Activated CD8-positive, alpha-beta memory T cell treated with anti-CD3 and anti-CD28 coated beads, Interleukin-2, amount 50 U/mL, for 48 hours (primary cell): ENCODE data around the gene FBXW11.
"Not testable (repeated sequence)": the region's sequence is repeated elsewhere in the genome, so short reads cannot be mapped to it uniquely, and the experiment has no call there.

Experiments
- DNase-seq: peaks from one replicate; pipeline ENCODE4 v3.0.0-alpha.2; 2020

Gene FBXW11

DNA sequence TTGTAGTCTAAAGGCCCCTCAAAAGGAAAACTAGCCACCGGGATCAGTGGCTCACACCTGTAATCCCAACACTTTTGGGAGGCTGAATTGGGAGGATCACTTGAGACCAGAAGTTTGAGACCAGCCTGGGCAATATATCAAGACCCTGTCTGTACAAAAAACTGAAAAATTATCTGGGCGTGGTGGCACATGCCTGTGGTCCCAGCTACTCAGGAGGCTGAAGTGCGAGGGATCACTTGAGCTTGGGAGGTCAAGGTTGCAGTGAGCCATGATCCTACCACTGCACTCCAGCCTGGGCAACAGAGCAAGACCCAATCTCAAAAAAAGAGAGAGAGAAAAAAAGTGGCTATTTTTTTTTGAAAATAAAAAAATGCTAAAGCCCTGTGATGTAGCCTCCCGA is 55.2 kb downstream of the FBXW11 start:
- DNase-seq: no peak

DNA sequence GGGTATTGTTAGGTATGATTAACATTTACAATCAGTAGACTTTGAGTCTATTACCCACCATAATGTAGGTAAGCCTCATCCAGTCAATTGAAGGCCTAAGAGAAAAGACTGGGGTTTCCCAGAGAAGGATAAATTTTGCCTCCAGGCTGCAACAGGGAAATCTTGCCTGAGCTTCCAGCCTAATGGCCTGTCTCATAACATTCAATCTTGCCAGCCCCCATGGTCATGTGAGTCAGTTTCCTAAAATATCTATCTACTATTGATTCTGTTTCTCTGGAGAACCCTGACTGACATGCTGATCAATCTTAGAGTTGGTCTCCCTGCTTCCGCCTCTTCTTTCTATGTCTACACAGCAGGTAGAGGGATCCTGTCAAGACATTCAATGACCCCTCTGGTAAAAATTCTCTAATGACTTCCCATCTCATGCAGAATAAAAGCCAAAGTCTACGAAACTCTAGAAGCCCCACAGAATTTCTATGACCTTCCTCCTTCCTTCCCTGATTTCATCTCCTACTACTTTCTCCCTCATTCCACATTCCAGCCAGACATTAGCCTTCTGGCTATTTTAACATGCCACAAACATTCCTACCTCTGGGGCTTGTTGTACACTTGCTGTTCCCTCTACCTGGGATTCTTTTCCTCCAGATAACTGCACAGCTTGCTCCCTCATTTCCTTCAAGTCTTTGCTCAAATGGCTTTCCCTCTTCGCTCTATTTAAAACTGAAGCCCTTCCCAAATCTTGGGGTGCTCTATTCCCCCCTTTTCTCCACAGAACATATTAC is 60.2 kb downstream of the FBXW11 start:
- DNase-seq: no peak

DNA sequence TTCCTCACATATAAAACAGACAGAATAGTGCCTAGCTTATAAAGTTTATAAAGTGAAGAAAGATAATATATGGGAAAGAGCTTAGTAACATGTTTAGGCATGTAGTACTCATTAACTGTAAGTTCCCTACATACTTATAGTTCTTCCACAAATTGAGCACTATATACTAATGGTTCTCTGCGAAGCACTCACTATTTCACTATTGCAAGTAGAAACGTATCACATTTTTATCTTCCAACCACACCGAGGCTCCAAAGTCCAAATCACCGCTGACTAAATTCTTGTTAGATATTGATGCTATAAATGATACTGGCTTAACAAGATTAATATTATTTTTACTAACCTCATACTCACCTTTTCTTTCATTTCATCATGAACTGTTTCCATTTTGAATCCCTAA is 61.0 kb downstream of the FBXW11 start:
- no peak for DNase-seq

DNA sequence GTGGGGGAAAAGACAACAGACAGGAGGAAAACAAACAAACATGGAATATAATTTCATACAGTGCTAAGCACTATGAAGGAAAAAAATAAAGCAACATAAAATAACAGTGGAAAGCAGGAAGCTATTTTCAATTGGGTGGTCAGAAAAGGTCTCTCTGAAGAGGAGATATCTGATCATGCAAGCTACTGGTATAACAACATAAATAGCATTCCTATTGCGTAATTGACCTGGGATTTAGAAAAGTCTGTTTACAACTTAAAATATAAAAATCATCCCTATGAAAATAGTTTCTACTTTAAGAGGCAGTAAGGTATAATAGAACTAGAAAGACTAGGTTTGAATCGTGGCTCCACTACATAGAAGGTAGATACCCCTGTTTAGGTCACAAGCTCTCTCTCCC is 61.4 kb downstream of the FBXW11 start:
- DNase-seq: no peak

DNA sequence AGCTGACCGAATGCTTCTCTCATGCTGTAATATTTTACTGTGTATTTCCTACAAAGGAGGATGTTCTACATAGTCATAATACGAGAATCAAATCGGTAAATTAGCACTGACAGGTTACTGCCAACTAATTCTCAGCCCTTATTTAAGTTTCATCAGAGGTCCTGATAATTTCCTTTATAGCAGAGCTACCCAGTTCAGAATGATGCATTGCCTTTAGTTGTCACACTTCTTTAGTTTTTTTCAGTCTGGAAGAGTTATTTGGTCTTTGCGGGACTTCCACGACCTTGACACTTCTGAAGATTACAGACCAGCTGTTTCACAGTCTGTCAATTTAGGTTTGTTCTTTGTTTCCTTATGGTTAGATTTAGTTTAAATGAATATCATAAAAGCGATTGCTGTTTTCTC is 64.3 kb downstream of the FBXW11 start:
- DNase-seq: not testable (repeated sequence)

DNA sequence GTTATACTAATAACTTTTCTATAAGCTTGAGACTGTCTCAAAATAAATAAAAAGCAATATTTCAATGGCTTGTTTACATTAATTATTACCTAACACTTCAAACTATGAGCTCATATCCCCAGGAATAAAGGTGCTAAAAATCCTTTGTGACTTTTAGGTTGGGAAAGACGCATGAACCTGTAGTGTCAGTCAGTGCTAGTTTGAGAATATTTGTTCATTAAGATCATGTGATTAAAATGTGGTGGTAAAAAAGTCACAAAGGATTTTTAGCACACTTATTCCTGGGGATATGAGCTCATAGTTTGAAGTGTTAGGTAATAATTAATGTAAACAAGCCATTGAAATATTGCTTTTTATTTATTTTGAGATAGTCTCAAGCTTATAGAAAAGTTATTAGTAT is 64.8 kb downstream of the FBXW11 start:
- DNase-seq: not testable (repeated sequence)

DNA sequence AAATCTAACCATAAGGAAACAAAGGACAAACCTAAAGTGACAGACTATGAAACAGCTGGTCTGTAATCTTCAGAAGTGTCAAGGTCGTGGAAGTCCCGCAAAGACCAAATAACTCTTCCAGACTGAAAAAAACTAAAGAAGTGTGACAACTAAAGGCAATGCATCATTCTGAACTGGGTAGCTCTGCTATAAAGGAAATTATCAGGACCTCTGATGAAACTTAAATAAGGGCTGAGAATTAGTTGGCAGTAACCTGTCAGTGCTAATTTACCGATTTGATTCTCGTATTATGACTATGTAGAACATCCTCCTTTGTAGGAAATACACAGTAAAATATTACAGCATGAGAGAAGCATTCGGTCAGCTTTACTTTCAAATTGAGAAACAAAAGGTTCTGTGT is 65.2 kb downstream of the FBXW11 start:
- DNase-seq: not testable (repeated sequence)

DNA sequence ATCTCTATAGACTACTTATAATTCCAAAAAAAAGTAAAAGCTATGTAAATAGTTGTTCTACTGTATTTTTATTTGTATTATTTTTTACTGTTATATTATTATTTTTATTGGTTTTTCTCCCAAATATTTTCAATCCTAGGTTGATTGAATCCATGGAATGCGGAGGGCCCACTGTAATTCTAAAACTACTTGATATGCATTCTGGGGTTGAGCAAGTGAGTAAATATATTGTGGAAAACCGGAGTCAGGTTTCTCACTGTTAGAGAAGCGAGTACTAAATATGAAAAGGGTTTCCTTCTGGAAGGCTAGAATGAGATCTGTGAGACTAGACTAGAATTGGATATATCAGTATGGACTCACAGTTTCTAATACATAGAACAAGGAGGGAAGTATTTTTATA is 66.5 kb downstream of the FBXW11 start:
- DNase-seq: no peak

DNA sequence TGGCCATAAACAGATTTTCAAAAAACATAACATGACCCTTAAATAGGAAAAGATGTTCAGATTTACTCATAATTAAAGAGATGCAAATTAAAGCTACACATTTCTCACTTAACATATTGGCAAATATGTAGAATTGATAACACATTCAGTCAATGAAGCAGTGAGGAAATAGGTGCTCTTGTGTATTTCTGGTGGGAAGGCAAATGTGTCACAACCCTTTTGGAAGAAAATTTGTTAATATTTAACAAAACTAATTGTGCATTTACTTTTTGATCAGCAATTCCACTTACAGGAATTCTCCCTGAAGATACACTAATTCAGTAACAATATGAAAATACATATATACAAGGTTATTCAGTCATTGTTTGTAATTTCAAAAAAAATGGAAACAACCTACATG is 68.1 kb downstream of the FBXW11 start:
- DNase-seq: no peak

DNA sequence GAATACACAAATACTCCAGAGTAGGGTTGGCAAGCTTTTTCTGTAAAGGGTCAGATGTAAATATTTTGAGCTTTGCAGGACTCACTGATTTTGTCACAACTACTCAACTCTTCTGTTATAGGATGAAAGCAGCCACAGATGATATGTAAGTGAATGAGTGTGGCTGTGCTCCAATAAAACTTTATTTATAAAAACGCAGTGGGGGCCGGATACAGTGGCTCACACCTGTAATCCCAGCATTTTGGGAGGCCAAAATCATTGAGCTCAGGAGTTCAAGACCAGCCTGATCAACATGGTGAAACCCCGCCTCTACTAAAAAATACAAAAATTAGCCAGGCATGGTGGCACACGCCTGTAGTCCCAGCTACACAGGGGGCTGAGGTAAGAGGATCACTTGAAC is 69.1 kb downstream of the FBXW11 start:
- DNase-seq: no peak

- DNase-seq: no peak
These were observed 71.9 kb downstream of the FBXW11 start for GRCh38 chr5:171934586-171934985.

- no peak for DNase-seq
These were observed 75.3 kb downstream of the FBXW11 start for GRCh38 chr5:171931163-171931562.

DNA sequence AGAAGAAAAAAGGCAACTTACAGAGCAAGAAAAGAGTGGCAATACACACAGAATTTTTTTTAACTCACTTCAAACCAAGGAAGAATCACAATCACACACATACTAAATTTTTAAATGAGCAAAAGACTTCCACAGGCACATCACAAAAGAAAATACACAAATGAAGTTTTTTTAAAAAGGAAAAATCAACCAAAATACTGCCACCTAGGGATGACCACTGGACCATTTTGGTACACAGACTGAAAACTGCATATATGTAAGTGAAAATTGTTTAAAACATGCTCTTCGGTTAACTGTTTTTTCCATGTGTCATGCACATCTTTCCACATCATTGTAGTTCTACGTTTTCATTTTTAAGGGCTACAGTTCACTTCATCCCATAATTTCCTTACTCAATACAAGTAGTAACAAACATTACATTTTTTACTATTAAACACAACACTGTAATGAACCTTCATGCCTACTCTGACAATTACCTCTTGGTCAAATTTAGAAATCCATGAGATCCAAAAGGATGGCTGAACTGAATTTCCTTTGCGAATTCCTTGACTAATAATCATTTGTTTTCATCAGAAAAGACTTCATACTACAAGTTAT is 79.0 kb downstream of the FBXW11 start:
- no peak for DNase-seq

DNA sequence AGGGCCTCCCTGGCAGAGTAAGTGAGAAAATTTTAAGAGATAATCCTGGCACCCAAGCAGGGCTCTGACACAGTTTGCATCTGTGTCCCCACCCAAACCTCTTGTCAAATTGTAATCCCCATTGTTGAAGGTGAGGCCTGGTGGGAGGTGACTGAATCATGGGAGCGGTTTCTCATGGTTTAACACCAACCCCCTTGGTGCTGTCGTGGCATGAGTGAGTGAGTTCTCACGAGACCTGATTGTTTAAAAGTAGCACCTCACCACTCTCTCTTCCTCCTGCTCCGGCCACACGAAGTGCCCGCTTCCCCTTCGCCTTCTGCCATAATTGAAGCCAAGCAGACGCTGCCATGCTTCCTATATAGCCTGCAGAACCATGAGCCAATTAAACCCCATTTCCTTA is 80.1 kb downstream of the FBXW11 start:
- DNase-seq: no peak

- DNase-seq: no peak
These were observed 81.8 kb downstream of the FBXW11 start for GRCh38 chr5:171924493-171925122.

DNA sequence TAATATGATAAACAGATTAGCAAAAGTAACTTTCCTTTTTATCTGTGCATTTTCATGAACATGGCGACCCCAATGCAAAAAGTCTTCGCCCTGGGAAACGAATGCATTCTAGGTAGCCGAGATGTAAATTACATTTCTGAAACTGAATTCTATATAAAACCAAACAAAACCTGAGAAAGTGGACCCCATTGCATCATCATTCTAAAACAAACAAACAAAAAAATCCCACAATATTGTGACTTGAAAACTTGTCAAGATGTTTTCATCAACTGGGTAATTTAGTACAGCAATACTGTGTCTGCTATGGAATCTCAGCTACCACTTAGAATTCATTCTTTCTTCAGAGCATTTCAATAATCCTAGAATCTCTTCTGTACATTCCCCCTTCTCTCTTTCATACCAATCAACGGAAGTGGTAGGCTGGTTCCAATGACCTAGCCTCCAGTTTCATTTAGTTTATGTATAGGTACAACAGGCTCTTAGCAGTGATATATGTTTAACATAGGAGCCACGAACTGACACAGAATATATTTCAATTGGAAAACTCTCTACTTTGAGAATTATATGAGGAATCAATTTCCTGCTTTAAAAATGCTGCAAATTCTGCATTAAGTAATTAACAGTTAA is 85.6 kb downstream of the FBXW11 start:
- DNase-seq: no peak

DNA sequence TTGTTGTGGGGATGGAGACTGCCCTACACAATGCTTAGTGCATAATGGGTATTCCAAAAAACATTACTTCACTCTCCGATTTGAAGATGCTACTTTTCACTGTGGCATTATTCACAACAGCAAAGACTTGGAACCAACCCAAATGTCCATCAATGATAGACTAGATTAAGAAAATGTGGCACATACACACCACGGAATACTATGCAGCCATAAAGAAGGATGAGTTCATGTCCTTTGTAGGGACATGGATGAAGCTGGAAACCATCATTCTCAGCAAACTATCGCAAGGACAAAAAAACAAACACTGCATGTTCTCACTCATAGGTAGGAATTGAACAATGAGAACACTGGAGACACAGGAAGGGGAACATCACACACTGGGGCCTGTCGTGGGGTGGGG is 90.7 kb downstream of the FBXW11 start:
- DNase-seq: not testable (repeated sequence)

DNA sequence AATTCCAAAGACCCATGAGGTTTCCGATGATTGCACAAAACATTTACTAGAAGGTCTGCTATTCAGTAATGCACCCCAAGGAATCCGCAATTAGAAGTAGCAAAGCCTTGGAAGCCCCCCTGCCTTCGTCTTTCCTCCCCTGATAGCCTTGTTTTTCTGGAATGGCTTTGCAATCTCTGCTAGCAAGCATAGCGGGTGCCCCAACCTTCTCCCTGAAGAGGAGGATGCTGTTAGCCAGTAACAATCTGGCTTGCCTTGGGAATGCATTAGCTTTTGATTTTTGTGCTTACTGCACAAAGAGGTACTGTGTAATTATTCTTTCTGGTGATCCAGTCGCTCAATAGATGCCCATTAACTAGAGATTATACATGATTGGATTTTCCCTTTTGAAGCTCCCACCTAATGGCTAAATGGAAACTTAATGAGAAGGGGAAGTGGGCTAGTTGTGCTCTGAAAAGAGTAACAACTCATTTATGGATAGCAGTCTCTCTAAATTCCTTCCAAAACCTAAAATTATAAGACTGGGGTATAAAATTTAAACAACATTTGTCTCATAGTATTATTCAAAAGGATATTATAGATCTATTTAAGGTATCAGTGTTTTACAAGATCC is 91.6 kb downstream of the FBXW11 start:
- no peak for DNase-seq

DNA sequence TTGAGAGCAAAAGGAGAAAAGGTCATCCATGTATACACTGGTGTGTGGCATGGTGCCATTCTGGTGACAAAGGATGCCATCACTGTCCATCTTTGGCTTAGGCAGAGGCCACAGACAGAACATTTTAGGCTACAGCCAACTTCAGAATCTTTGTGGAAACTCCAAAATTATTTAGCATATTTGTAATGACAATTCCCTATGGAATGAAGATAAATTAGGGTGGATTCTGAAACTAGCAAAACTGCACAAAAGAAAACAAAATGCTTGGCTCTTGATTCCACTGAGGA is 92.5 kb downstream of the FBXW11 start:
- no peak for DNase-seq

DNA sequence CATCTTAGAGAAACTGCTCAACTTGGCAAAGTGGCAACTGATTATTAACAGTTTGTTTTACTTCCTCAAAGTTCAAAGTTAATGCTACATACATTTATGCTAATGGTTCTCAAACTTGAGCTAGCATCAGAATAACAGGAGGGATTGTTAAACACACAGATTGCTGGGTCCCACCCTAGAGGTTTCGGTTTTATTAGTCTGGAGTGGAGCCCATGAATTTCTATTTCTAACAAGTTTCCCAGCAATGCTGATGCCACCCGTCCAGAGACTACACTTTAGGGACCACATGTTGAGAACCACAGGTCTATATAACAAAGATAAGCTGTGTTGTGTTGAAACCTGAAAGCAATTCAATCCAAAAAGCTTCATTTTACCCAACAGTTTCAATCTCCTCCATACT is 95.3 kb downstream of the FBXW11 start:
- no peak for DNase-seq

- DNase-seq: no peak
These were observed 97.8 kb downstream of the FBXW11 start for GRCh38 chr5:171908638-171909037.

DNA sequence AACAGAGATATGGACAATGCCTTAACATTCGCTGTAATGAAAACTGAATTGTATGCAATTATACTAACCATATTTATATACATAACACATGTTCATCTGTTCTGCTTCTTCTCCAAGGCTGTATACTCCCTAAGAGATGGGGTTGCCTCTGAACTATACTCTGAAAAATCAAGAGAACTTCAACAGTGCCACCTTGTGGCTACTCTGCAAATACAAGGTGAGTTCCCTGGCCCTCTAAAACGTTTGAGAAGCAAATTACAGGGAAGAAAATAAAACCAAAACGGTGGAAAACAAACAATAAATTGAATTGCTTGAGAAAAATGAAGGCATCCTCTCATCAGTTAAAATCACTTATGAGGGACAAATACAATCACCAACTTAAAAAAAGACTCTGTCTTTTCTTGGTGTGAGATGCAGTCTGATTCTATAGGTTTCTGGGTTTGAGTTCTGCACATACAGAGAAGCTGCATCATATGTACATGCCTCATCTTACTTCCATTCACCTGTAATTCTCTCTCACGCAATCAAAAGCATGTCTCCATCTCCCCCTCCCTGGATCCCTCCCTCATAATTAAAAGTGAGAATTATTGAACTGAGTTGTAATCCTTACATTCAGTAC is 98.6 kb downstream of the FBXW11 start:
- DNase-seq: no peak
